GM23338 (cell line): ENCODE data around the gene LOC101059915.

Experiments used
- ATAC-seq: fragments of 200-7000 bp; cut with Tn5 transposase; 3 replicates; pipeline ENCODE4 v1.9.1; 2020
- DNase-seq: peaks from one replicate; pipeline ENCODE4 v3.0.0-alpha.2; 2015; ENCODE audit warnings: low spot score
- H2AFZ ChIP-seq: fragments of 200-600 bp; sonication (generic); 2 replicates; pipeline ENCODE4 v1.8.0; 2016; ENCODE audit warnings: antibody characterized with exemption, mild to moderate bottlenecking, moderate library complexity
- H3F3A ChIP-seq: fragments of 200-600 bp; sonication (generic); replicated peaks from 2 replicates; pipeline ENCODE4 v1.8.0; 2017; ENCODE audit warnings: antibody characterized with exemption, mixed run types, low read depth
- H3K27ac ChIP-seq: fragments of 200-600 bp; sonication (generic); 2 replicates; pipeline ENCODE4 v1.6.1; 2016; ENCODE audit warnings: low read depth
- H3K27me3 ChIP-seq: fragments of 200-600 bp; sonication (generic); 2 replicates; pipeline ENCODE4 v1.8.0; 2016; ENCODE audit warnings: mild to moderate bottlenecking, mixed run types, moderate library complexity; ENCODE audit not compliant: insufficient read depth
- H3K36me3 ChIP-seq: fragments of 200-600 bp; sonication (generic); 2 replicates; pipeline ENCODE4 v1.8.0; 2016; ENCODE audit warnings: mild to moderate bottlenecking; ENCODE audit not compliant: insufficient read depth
- H3K4me1 ChIP-seq: fragments of 200-600 bp; sonication (generic); 2 replicates; pipeline ENCODE4 v1.8.0; 2016; ENCODE audit warnings: mild to moderate bottlenecking, moderate library complexity; ENCODE audit not compliant: insufficient read depth
- H3K4me2 ChIP-seq: fragments of 200-600 bp; sonication (generic); 2 replicates; pipeline ENCODE4 v1.7.1; 2017; ENCODE audit warnings: mixed run types
- H3K4me3 ChIP-seq: fragments of 200-600 bp; sonication (generic); 2 replicates; pipeline ENCODE4 v1.6.1; 2016; ENCODE audit warnings: mixed run types
- H3K79me2 ChIP-seq: fragments of 200-600 bp; sonication (generic); replicated peaks from 2 replicates; pipeline ENCODE4 v1.8.0; 2017; ENCODE audit warnings: mild to moderate bottlenecking; ENCODE audit not compliant: insufficient read depth
- H3K9me2 ChIP-seq: fragments of 200-600 bp; sonication (generic); 2 replicates; pipeline ENCODE4 v1.8.0; 2017; ENCODE audit not compliant: insufficient read depth
- H4K20me1 ChIP-seq: fragments of 200-600 bp; sonication (generic); replicated peaks from 2 replicates; pipeline ENCODE4 v1.8.0; 2017; ENCODE audit warnings: mild to moderate bottlenecking; ENCODE audit not compliant: insufficient read depth
- H3K27ac Mint-ChIP-seq: 2 replicates; pipeline ENCODE4 v1.8.0; 2020; ENCODE audit warnings: inconsistent platforms, mild to moderate bottlenecking, moderate library complexity, mixed read lengths
- H3K27me3 Mint-ChIP-seq: 3 replicates; pipeline ENCODE4 v1.8.0; 2022; ENCODE audit warnings: low read depth, mild to moderate bottlenecking, moderate library complexity, mixed read lengths, inconsistent platforms; ENCODE audit not compliant: insufficient read depth, poor library complexity
- H3K36me3 Mint-ChIP-seq: 3 replicates; pipeline ENCODE4 v1.8.0; 2021; ENCODE audit warnings: low read depth, mild to moderate bottlenecking, inconsistent platforms, moderate library complexity, mixed read lengths
- H3K4me1 Mint-ChIP-seq: 3 replicates; pipeline ENCODE4 v1.8.0; 2020; ENCODE audit warnings: mild to moderate bottlenecking, inconsistent platforms, mixed read lengths
- H3K4me3 Mint-ChIP-seq: 3 replicates; pipeline ENCODE4 v1.8.0; 2021; ENCODE audit warnings: moderate library complexity, mild to moderate bottlenecking, inconsistent platforms, mixed read lengths
- H3K9me3 Mint-ChIP-seq: 3 replicates; pipeline ENCODE4 v1.8.0; 2020; ENCODE audit warnings: moderate library complexity, mild to moderate bottlenecking, inconsistent platforms, mixed read lengths
- CREB1 ChIP-seq: fragments of 250-450 bp; sonication (Bioruptor Pico); IDR thresholded peaks from 2 replicates; pipeline ENCODE4 v1.5.0; 2020; ENCODE audit warnings: low read depth, mild to moderate bottlenecking, moderate library complexity
- EZH2 ChIP-seq: fragments of 200-600 bp; sonication (generic); IDR thresholded peaks from one replicate; pipeline ENCODE4 v1.8.0; 2017; ENCODE audit warnings: antibody characterized with exemption, mild to moderate bottlenecking, low read depth; ENCODE audit not compliant: unreplicated experiment
- EZH2phosphoT487 ChIP-seq: fragments of 200-600 bp; sonication (generic); IDR thresholded peaks from one replicate; pipeline ENCODE4 v1.8.1; 2018; ENCODE audit warnings: antibody characterized with exemption; ENCODE audit not compliant: unreplicated experiment
- NANOG ChIP-seq: IDR thresholded peaks from 2 replicates; pipeline ENCODE4 v1.6.1; 2016; ENCODE audit warnings: antibody characterized with exemption, borderline replicate concordance
- STAT1 ChIP-seq: IDR thresholded peaks from one replicate; pipeline ENCODE4 v1.6.1; 2016; ENCODE audit warnings: antibody characterized with exemption; ENCODE audit not compliant: unreplicated experiment
- ZNF331 ChIP-seq: fragments of 250-450 bp; sonication (Bioruptor Pico); IDR thresholded peaks from 2 replicates; pipeline ENCODE4 v1.5.0; 2020; ENCODE audit warnings: low read depth, mild to moderate bottlenecking, moderate library complexity
- TF ChIP-seq, protein P1 (sequence below): fragments of 250-450 bp; sonication (Bioruptor Pico); IDR thresholded peaks from 2 replicates; pipeline ENCODE4 v1.5.0; 2020; ENCODE audit warnings: mild to moderate bottlenecking, moderate library complexity
- TF ChIP-seq, protein P2 (sequence below): IDR thresholded peaks from one replicate; pipeline ENCODE4 v1.6.1; 2018; ENCODE audit warnings: antibody characterized with exemption; ENCODE audit not compliant: unreplicated experiment
- TF ChIP-seq, protein P3 (sequence below): IDR thresholded peaks from 2 replicates; pipeline ENCODE4 v1.6.1; 2016; ENCODE audit warnings: antibody characterized with exemption

Gene LOC101059915

DNA sequence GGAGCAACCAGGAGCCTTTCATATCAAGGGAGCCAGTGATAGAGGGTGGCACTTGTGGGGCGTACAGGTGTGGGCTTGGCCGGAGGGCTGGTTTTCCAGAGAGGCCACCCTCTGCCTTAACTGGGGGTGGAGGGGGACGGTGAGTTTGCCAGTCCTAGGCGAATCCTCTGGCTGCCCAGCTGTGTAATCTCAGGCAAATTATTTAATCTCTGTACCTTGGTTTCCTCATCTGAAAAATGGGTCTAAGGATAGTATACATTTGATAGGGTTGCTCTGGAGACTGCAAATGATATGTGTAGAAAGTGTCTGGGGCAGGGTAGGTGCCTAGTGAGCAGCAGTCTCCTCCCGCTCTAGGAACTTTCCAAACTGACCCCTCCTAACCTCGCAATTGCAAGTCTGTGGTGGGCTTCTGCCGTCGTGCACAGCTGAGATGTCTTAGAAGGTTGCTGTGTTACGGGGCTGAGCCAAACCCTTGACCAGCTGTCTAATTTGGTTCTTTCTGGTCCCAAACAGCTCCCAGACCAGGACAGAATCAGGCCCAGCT is 45.2 kb upstream of the LOC101059915 start (continued):
- TF ChIP-seq, protein P1, sequence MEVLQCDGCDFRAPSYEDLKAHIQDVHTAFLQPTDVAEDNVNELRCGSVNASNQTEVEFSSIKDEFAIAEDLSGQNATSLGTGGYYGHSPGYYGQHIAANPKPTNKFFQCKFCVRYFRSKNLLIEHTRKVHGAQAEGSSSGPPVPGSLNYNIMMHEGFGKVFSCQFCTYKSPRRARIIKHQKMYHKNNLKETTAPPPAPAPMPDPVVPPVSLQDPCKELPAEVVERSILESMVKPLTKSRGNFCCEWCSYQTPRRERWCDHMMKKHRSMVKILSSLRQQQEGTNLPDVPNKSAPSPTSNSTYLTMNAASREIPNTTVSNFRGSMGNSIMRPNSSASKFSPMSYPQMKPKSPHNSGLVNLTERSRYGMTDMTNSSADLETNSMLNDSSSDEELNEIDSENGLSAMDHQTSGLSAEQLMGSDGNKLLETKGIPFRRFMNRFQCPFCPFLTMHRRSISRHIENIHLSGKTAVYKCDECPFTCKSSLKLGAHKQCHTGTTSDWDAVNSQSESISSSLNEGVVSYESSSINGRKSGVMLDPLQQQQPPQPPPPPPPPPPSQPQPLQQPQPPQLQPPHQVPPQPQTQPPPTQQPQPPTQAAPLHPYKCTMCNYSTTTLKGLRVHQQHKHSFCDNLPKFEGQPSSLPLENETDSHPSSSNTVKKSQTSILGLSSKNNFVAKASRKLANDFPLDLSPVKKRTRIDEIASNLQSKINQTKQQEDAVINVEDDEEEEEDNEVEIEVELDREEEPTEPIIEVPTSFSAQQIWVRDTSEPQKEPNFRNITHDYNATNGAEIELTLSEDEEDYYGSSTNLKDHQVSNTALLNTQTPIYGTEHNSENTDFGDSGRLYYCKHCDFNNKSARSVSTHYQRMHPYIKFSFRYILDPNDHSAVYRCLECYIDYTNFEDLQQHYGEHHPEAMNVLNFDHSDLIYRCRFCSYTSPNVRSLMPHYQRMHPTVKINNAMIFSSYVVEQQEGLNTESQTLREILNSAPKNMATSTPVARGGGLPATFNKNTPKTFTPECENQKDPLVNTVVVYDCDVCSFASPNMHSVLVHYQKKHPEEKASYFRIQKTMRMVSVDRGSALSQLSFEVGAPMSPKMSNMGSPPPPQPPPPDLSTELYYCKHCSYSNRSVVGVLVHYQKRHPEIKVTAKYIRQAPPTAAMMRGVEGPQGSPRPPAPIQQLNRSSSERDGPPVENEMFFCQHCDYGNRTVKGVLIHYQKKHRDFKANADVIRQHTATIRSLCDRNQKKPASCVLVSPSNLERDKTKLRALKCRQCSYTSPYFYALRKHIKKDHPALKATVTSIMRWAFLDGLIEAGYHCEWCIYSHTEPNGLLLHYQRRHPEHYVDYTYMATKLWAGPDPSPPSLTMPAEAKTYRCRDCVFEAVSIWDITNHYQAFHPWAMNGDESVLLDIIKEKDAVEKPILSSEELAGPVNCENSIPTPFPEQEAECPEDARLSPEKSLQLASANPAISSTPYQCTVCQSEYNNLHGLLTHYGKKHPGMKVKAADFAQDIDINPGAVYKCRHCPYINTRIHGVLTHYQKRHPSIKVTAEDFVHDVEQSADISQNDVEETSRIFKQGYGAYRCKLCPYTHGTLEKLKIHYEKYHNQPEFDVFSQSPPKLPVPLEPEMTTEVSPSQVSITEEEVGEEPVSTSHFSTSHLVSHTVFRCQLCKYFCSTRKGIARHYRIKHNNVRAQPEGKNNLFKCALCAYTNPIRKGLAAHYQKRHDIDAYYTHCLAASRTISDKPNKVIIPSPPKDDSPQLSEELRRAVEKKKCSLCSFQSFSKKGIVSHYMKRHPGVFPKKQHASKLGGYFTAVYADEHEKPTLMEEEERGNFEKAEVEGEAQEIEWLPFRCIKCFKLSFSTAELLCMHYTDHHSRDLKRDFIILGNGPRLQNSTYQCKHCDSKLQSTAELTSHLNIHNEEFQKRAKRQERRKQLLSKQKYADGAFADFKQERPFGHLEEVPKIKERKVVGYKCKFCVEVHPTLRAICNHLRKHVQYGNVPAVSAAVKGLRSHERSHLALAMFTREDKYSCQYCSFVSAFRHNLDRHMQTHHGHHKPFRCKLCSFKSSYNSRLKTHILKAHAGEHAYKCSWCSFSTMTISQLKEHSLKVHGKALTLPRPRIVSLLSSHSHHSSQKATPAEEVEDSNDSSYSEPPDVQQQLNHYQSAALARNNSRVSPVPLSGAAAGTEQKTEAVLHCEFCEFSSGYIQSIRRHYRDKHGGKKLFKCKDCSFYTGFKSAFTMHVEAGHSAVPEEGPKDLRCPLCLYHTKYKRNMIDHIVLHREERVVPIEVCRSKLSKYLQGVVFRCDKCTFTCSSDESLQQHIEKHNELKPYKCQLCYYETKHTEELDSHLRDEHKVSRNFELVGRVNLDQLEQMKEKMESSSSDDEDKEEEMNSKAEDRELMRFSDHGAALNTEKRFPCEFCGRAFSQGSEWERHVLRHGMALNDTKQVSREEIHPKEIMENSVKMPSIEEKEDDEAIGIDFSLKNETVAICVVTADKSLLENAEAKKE (CRISPR knock-in tag) = no peak
- TF ChIP-seq EZH2phosphoT487 (no peak), EZH2 (no peak), ZNF331 (CRISPR knock-in tag) (no peak)

DNA sequence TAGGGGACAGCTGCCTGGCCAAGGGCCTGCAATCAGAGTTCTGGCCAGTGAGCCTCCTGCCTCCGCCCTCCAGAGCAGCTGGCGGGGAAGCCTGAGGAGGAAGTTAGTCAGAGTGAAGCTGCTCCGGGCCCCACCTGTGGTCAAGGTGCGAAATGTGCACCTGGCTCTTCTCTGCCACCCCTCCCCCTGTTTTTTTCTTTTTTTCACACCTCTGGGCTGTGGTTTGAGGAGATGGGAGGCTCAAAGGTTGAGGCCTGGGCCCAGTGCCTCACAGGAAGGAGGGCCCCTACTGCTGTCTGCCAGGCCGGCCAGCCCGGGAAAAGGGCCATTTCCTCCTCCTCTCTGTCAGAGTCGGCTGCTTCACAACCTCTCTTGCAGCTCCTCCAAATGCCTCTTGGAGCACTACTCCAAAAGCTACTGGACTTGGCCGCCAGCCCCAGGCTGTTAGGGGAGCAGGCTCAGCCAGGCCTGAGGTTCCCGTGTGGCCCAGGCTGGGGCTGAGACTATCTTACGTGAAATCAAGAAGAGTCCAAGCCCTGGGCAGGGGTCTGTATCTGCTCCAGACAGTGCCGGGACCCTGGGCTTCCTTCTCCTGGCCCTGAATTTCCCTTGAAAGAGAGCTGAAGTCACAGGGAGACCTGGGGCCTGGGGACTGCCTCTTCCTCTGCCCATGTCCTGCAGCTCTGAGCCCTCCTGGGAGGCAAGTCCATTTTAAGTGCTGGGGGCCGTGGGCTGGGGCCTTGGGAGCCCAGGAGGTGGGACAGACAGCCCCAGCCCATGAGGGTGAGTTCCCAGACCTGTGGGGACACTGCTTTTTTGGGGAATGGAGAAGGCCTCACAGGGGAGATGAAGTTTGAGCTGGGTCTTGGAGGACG is 44.5 kb upstream of the LOC101059915 start:
- TF ChIP-seq EZH2 (no peak), ZNF331 (CRISPR knock-in tag) (no peak), STAT1 (no peak), NANOG (no peak), CREB1 (CRISPR knock-in tag) (no peak)
- TF ChIP-seq, protein P2, sequence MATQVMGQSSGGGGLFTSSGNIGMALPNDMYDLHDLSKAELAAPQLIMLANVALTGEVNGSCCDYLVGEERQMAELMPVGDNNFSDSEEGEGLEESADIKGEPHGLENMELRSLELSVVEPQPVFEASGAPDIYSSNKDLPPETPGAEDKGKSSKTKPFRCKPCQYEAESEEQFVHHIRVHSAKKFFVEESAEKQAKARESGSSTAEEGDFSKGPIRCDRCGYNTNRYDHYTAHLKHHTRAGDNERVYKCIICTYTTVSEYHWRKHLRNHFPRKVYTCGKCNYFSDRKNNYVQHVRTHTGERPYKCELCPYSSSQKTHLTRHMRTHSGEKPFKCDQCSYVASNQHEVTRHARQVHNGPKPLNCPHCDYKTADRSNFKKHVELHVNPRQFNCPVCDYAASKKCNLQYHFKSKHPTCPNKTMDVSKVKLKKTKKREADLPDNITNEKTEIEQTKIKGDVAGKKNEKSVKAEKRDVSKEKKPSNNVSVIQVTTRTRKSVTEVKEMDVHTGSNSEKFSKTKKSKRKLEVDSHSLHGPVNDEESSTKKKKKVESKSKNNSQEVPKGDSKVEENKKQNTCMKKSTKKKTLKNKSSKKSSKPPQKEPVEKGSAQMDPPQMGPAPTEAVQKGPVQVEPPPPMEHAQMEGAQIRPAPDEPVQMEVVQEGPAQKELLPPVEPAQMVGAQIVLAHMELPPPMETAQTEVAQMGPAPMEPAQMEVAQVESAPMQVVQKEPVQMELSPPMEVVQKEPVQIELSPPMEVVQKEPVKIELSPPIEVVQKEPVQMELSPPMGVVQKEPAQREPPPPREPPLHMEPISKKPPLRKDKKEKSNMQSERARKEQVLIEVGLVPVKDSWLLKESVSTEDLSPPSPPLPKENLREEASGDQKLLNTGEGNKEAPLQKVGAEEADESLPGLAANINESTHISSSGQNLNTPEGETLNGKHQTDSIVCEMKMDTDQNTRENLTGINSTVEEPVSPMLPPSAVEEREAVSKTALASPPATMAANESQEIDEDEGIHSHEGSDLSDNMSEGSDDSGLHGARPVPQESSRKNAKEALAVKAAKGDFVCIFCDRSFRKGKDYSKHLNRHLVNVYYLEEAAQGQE = no peak
- TF ChIP-seq, protein P3, sequence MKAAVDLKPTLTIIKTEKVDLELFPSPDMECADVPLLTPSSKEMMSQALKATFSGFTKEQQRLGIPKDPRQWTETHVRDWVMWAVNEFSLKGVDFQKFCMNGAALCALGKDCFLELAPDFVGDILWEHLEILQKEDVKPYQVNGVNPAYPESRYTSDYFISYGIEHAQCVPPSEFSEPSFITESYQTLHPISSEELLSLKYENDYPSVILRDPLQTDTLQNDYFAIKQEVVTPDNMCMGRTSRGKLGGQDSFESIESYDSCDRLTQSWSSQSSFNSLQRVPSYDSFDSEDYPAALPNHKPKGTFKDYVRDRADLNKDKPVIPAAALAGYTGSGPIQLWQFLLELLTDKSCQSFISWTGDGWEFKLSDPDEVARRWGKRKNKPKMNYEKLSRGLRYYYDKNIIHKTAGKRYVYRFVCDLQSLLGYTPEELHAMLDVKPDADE = no peak
- no peaks in the 10 kb centered on the region for H4K20me1 ChIP-seq
- no peak overlapping the region for H3K4me2 ChIP-seq
- no peaks in the 10 kb centered on the region for H3F3A ChIP-seq
- DNase-seq = peak; percentile 39
- H3K4me3 ChIP-seq = no peak overlapping the region
- no peaks in the 10 kb centered on the region for H3K79me2 ChIP-seq
- no peak overlapping the region for H3K27ac ChIP-seq
- ATAC-seq = peak; percentile 88
- peaks cover 3% of the 10 kb centered on the region; the same call in 1 of the 3 replicates for H3K4me1 Mint-ChIP-seq
- no peaks in the 10 kb centered on the region for H3K36me3 ChIP-seq
- no peak overlapping the region for H2AFZ ChIP-seq
- no peaks in the 10 kb centered on the region; the same call in 2 of the 3 replicates for H3K9me3 Mint-ChIP-seq
- no peaks in the 10 kb centered on the region for H3K27me3 Mint-ChIP-seq
- no peak overlapping the region for H3K27ac Mint-ChIP-seq
- H3K27me3 ChIP-seq = no peaks in the 10 kb centered on the region
- H3K4me1 ChIP-seq = no peaks in the 10 kb centered on the region
- H3K36me3 Mint-ChIP-seq = no peaks in the 10 kb centered on the region; the same call in 1 of the 3 replicates
- no peak overlapping the region for H3K4me3 Mint-ChIP-seq
- no peaks in the 10 kb centered on the region for H3K9me2 ChIP-seq
